ENCODE measurements around the gene NDUFAF8.

Gene NDUFAF8

GRCh38 chr17:81253358-81254131, 14.4 kb downstream of the NDUFAF8 start:
- DNase-seq (ENCODE audit: low spot score), result peak; percentile 73

GRCh38 chr17:81254955-81255717, 16.0 kb downstream of the NDUFAF8 start:
- peak; percentile 71 for DNase-seq (ENCODE audit: low spot score)

- DNase-seq (ENCODE audit: low spot score), result no peak
Measured at GRCh38 chr17:81256616-81257015, 17.5 kb downstream of the NDUFAF8 start.

- no peak for DNase-seq (ENCODE audit: low spot score)
Measured at GRCh38 chr17:81257533-81257932, 18.4 kb downstream of the NDUFAF8 start.

GRCh38 chr17:81258292-81258691, 19.2 kb downstream of the NDUFAF8 start:
- no peak for DNase-seq (ENCODE audit: low spot score)

- no peak for DNase-seq (ENCODE audit: low spot score)
Measured at GRCh38 chr17:81259058-81259605, 20.0 kb downstream of the NDUFAF8 start.

- DNase-seq (ENCODE audit: low spot score), result no peak
Measured at GRCh38 chr17:81260171-81260570, 21.1 kb downstream of the NDUFAF8 start.

GRCh38 chr17:81260641-81261040, 21.5 kb downstream of the NDUFAF8 start:
- no peak for DNase-seq (ENCODE audit: low spot score)

GRCh38 chr17:81261096-81261495, 22.0 kb downstream of the NDUFAF8 start:
- no peak for DNase-seq (ENCODE audit: low spot score)

- no peak for DNase-seq (ENCODE audit: low spot score)
Measured at GRCh38 chr17:81261582-81262336, 22.6 kb downstream of the NDUFAF8 start.

GRCh38 chr17:81263371-81264181, 24.5 kb downstream of the NDUFAF8 start:
- DNase-seq (ENCODE audit: low spot score), result no peak

- DNase-seq (ENCODE audit: low spot score), result no peak
Measured at GRCh38 chr17:81264640-81265039, 25.5 kb downstream of the NDUFAF8 start.

GRCh38 chr17:81265576-81265975, 26.5 kb downstream of the NDUFAF8 start:
- DNase-seq (ENCODE audit: low spot score), result no peak

GRCh38 chr17:81267390-81268067, 28.4 kb downstream of the NDUFAF8 start:
- no peak for DNase-seq (ENCODE audit: low spot score)

- no peak for DNase-seq (ENCODE audit: low spot score)
Measured at GRCh38 chr17:81270279-81270678, 31.2 kb downstream of the NDUFAF8 start.

- no peak for DNase-seq (ENCODE audit: low spot score)
Measured at GRCh38 chr17:81271226-81271625, 32.1 kb downstream of the NDUFAF8 start.

GRCh38 chr17:81272616-81273015, 33.5 kb downstream of the NDUFAF8 start:
- DNase-seq (ENCODE audit: low spot score), result no peak

- DNase-seq (ENCODE audit: low spot score), result no peak
Measured at GRCh38 chr17:81273698-81274470, 34.8 kb downstream of the NDUFAF8 start.

- no peak for DNase-seq (ENCODE audit: low spot score)
Measured at GRCh38 chr17:81274471-81274855, 35.3 kb downstream of the NDUFAF8 start.

- no peak for DNase-seq (ENCODE audit: low spot score)
Measured at GRCh38 chr17:81276781-81277180, 37.7 kb downstream of the NDUFAF8 start.

All from HuH-7.5 (cell line).